ENCODE results near the gene DGAT2.

- no peak for TF ChIP-seq POLR2A (IDR thresholded peaks at IDR 0.05)
- TF ChIP-seq CTCF (IDR thresholded peaks at IDR 0.05) = no peak
Observed at GRCh38 chr11:75767228-75767572, 1.4 kb upstream of the DGAT2 start.

Measured in right lobe of liver (tissue), 4 donors.